Measurements from ENCODE around the gene RASGRF2.

The RASGRF2 gene

GRCh38 chr5:81163651-81164050 lies 203.5 kb downstream of the RASGRF2 start:
- Histone ChIP-seq H3K9ac (no peak overlapping the region), H3K9me3 (ENCODE audit: control insufficient read depth, low read length) (no peaks in the 10 kb centered on the region), H3K4me2 (ENCODE audit: low read length) (no peak overlapping the region), H3K27ac (no peak overlapping the region), H2AFZ (no peak overlapping the region), H3K36me3 (ENCODE audit: control insufficient read depth, insufficient read depth, low read length) (no peaks in the 10 kb centered on the region), H3K4me1 (no peaks in the 10 kb centered on the region), H3K79me2 (no peaks in the 10 kb centered on the region), H3K4me3 (ENCODE audit: low read depth, low read length) (no peak overlapping the region), H3K27me3 (ENCODE audit: control insufficient read depth, insufficient read depth, low read length) (no peaks in the 10 kb centered on the region)
- TF ChIP-seq, protein P1, sequence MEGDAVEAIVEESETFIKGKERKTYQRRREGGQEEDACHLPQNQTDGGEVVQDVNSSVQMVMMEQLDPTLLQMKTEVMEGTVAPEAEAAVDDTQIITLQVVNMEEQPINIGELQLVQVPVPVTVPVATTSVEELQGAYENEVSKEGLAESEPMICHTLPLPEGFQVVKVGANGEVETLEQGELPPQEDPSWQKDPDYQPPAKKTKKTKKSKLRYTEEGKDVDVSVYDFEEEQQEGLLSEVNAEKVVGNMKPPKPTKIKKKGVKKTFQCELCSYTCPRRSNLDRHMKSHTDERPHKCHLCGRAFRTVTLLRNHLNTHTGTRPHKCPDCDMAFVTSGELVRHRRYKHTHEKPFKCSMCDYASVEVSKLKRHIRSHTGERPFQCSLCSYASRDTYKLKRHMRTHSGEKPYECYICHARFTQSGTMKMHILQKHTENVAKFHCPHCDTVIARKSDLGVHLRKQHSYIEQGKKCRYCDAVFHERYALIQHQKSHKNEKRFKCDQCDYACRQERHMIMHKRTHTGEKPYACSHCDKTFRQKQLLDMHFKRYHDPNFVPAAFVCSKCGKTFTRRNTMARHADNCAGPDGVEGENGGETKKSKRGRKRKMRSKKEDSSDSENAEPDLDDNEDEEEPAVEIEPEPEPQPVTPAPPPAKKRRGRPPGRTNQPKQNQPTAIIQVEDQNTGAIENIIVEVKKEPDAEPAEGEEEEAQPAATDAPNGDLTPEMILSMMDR (IDR thresholded peaks at IDR 0.05) = no peak

- Histone ChIP-seq H3K4me3 (ENCODE audit: low read depth, low read length) (no peak overlapping the region), H2AFZ (no peak overlapping the region), H3K27ac (no peak overlapping the region), H3K9ac (no peak overlapping the region), H3K9me3 (ENCODE audit: control insufficient read depth, low read length) (no peaks in the 10 kb centered on the region), H3K36me3 (ENCODE audit: control insufficient read depth, insufficient read depth, low read length) (no peaks in the 10 kb centered on the region), H3K27me3 (ENCODE audit: control insufficient read depth, insufficient read depth, low read length) (no peaks in the 10 kb centered on the region), H3K79me2 (no peaks in the 10 kb centered on the region), H3K4me2 (ENCODE audit: low read length) (no peak overlapping the region), H3K4me1 (no peaks in the 10 kb centered on the region)
- TF ChIP-seq, protein P1 (IDR thresholded peaks at IDR 0.05) = no peak
Measured at GRCh38 chr5:81164476-81164875, 204.3 kb downstream of the RASGRF2 start.

GRCh38 chr5:81164936-81165335 lies 204.8 kb downstream of the RASGRF2 start:
- Histone ChIP-seq H3K36me3 (ENCODE audit: control insufficient read depth, insufficient read depth, low read length) (no peaks in the 10 kb centered on the region), H3K9me3 (ENCODE audit: control insufficient read depth, low read length) (no peaks in the 10 kb centered on the region), H3K4me1 (no peaks in the 10 kb centered on the region), H3K4me3 (ENCODE audit: low read depth, low read length) (no peak overlapping the region), H2AFZ (no peak overlapping the region), H3K4me2 (ENCODE audit: low read length) (no peak overlapping the region), H3K79me2 (no peaks in the 10 kb centered on the region), H3K27ac (no peak overlapping the region), H3K9ac (no peak overlapping the region), H3K27me3 (ENCODE audit: control insufficient read depth, insufficient read depth, low read length) (no peaks in the 10 kb centered on the region)
- TF ChIP-seq, protein P1 (IDR thresholded peaks at IDR 0.05) = no peak

DNA sequence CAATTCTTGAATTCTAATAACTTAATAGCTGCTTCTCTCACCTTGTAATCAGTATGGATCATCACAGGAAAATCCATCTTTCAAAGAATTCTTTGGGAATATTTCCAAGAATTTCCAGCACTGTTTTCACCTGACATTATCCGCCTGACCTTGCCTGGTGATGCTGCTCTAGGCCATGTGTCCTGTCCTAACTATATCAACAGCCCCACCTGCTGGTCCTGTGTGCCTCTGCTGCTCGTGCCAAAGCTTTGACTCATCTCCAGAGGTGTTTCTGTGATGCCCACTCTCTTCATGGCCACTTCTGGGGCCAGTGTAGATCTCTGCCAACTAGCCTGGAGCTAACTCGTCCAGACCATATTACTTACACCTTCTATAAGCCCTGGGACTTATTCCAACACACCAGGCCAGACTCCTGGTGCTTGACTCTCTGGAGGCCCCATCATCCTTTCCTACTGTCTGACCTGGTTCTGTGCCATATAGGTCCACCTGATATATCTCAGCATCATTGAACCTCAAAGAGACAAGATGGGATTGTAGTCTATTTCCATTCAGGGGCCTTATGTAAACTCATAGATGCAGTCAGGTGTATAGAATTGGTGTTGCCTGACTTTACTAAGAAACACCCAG lies 205.4 kb downstream of the RASGRF2 start:
- no peaks in the 10 kb centered on the region for H3K9me3 ChIP-seq (ENCODE audit: control insufficient read depth, low read length)
- H3K27ac ChIP-seq = no peak overlapping the region
- H3K4me2 ChIP-seq (ENCODE audit: low read length) = no peak overlapping the region
- no peaks in the 10 kb centered on the region for H3K27me3 ChIP-seq (ENCODE audit: control insufficient read depth, insufficient read depth, low read length)
- no peak overlapping the region for H3K9ac ChIP-seq
- no peak overlapping the region for H3K4me3 ChIP-seq (ENCODE audit: low read depth, low read length)
- no peaks in the 10 kb centered on the region for H3K4me1 ChIP-seq
- no peak overlapping the region for H2AFZ ChIP-seq
- TF ChIP-seq, protein P1 (IDR thresholded peaks at IDR 0.05) = peak; percentile 31
- H3K79me2 ChIP-seq = no peaks in the 10 kb centered on the region
- no peaks in the 10 kb centered on the region for H3K36me3 ChIP-seq (ENCODE audit: control insufficient read depth, insufficient read depth, low read length)

- H3K79me2 ChIP-seq = no peaks in the 10 kb centered on the region
- H3K36me3 ChIP-seq (ENCODE audit: control insufficient read depth, insufficient read depth, low read length) = no peaks in the 10 kb centered on the region
- H3K4me1 ChIP-seq = no peaks in the 10 kb centered on the region
- no peak overlapping the region for H3K4me3 ChIP-seq (ENCODE audit: low read depth, low read length)
- no peak overlapping the region for H3K4me2 ChIP-seq (ENCODE audit: low read length)
- no peak overlapping the region for H3K27ac ChIP-seq
- TF ChIP-seq, protein P1 (IDR thresholded peaks at IDR 0.05) = no peak
- no peaks in the 10 kb centered on the region for H3K9me3 ChIP-seq (ENCODE audit: control insufficient read depth, low read length)
- H3K27me3 ChIP-seq (ENCODE audit: control insufficient read depth, insufficient read depth, low read length) = no peaks in the 10 kb centered on the region
- H2AFZ ChIP-seq = no peak overlapping the region
- H3K9ac ChIP-seq = no peak overlapping the region
Measured at GRCh38 chr5:81166430-81166829, 206.3 kb downstream of the RASGRF2 start.

Data from parathyroid adenoma (tissue), 2 donors.